H1 (cell line): Measurements from ENCODE around the gene DMXL1. TPM values are rescaled to one million over a fixed set of nuclear protein-coding genes. Genes with fewer than 3 reads are reported as not detected.

Source experiments
- CTCF ChIA-PET: fragments of 300-600 bp; sonication (Branson Sonifier 250); formaldehyde crosslinking; loops from one replicate; lab custom pipeline; 2021; ENCODE audit not compliant: partially characterized antibody; lab: Charles Lee
- POLR2A ChIA-PET: fragments of 300-600 bp; sonication (Branson Sonifier 250); formaldehyde crosslinking; loops from one replicate; lab custom pipeline; 2021; ENCODE audit warnings: inconsistent platforms; ENCODE audit not compliant: partially characterized antibody; lab: Charles Lee
- DNase-seq, 2 experiments: peaks; one replicate each; pipeline versions ENCODE4 v3.0.0 to v3.0.0-alpha.2; 2010 to 2022; ENCODE audit warnings: low spot score in 2 of 2, low read depth in 1 of 2, mixed read lengths in 1 of 2
- FAIRE-seq: peaks from 2 replicates; lab custom pipeline; 2011; peaks lifted over from hg19 to GRCh38; lab: Jason Lieb, UNC
- H2AFZ ChIP-seq: 2 replicates; pipeline ENCODE4 v1.8.1; 2012; ENCODE audit warnings: low read length, inconsistent platforms
- H2AK5ac ChIP-seq: 2 replicates; pipeline ENCODE4 v1.6.1; 2013; ENCODE audit warnings: low read depth, low read length
- H2BK120ac ChIP-seq: replicated peaks from 2 replicates; pipeline ENCODE3; 2013; ENCODE audit warnings: low read depth, low read length, inconsistent platforms
- H2BK12ac ChIP-seq: 2 replicates; pipeline ENCODE4 v1.6.1; 2013; ENCODE audit warnings: low read depth, low read length
- H2BK15ac ChIP-seq: 2 replicates; pipeline ENCODE4 v1.6.1; 2013; ENCODE audit warnings: low read length
- H2BK20ac ChIP-seq: 2 replicates; pipeline ENCODE4 v1.6.1; 2013; ENCODE audit warnings: low read length
- H2BK5ac ChIP-seq: 2 replicates; pipeline ENCODE4 v1.6.1; 2013; ENCODE audit warnings: low read depth, low read length
- H3K14ac ChIP-seq: 2 replicates; pipeline ENCODE4 v1.6.1; 2013; ENCODE audit warnings: inconsistent platforms; ENCODE audit not compliant: insufficient read length
- H3K18ac ChIP-seq: 2 replicates; pipeline ENCODE4 v1.6.1; 2013; ENCODE audit warnings: low read length; ENCODE audit errors: extremely low read depth
- H3K23ac ChIP-seq: 2 replicates; pipeline ENCODE4 v1.6.1; 2013; ENCODE audit warnings: inconsistent platforms; ENCODE audit not compliant: insufficient read length
- H3K23me2 ChIP-seq: 2 replicates; pipeline ENCODE4 v1.6.1; 2013; ENCODE audit warnings: low read depth, low read length
- H3K27ac ChIP-seq: 2 replicates; pipeline ENCODE4 v1.6.1; 2011; ENCODE audit warnings: low read depth, low read length, inconsistent platforms
- H3K27me3 ChIP-seq, 4 experiments: replicated peaks in 1 of 4; 1 replicate in 1 of 4; 2 replicates in 3 of 4; pipeline versions ENCODE4 v1.6.1 to v1.8.1; 2011 to 2013; ENCODE audit warnings: low read length in 3 of 4, mild to moderate bottlenecking in 3 of 4, inconsistent platforms in 2 of 4, mixed read lengths in 2 of 4, moderate library complexity in 1 of 4; ENCODE audit not compliant: control insufficient read depth in 3 of 4, insufficient read depth in 3 of 4; ENCODE audit errors: extremely low read depth in 1 of 4
- H3K36me3 ChIP-seq, 4 experiments: 2 replicates each; pipeline versions ENCODE4 v1.6.1 to v1.8.1; 2011 to 2013; ENCODE audit warnings: mild to moderate bottlenecking in 4 of 4, low read length in 3 of 4, moderate library complexity in 2 of 4, control low read depth in 1 of 4, inconsistent platforms in 1 of 4; ENCODE audit not compliant: insufficient read depth in 4 of 4, control insufficient read depth in 2 of 4
- H3K4ac ChIP-seq: replicated peaks from 2 replicates; pipeline ENCODE3; 2013; ENCODE audit warnings: low read length, low read depth, mixed read lengths, inconsistent platforms; ENCODE audit not compliant: insufficient read length
- H3K4me1 ChIP-seq, 4 experiments: replicated peaks in 1 of 4; 1 replicate in 1 of 4; 2 replicates in 3 of 4; pipeline versions ENCODE4 v1.6.1 to v1.8.1; 2011 to 2013; ENCODE audit warnings: low read length in 3 of 4, inconsistent platforms in 2 of 4, mixed read lengths in 1 of 4; ENCODE audit not compliant: insufficient read depth in 4 of 4, control insufficient read depth in 3 of 4
- H3K4me2 ChIP-seq, 2 experiments: 2 replicates each; pipeline versions ENCODE4 v1.6.1 to v1.8.1; 2011 to 2013; ENCODE audit warnings: low read depth in 2 of 2, low read length in 2 of 2, control low read depth in 1 of 2, inconsistent platforms in 1 of 2, mild to moderate bottlenecking in 1 of 2; ENCODE audit not compliant: insufficient read depth in 1 of 2
- H3K4me3 ChIP-seq, 4 experiments: fragments of 200-600, 300-600 bp in 1 of 4; sonication (generic), shearing (Covaris generic), sonication (Bioruptor Twin) in 1 of 4; 2 replicates each; pipeline versions ENCODE4 v1.5.1 to v1.8.1; 2011 to 2016; ENCODE audit warnings: low read length in 4 of 4, low read depth in 3 of 4, control low read depth in 2 of 4, inconsistent platforms in 2 of 4, mild to moderate bottlenecking in 2 of 4, mixed read lengths in 1 of 4, moderate library complexity in 1 of 4; ENCODE audit not compliant: insufficient read depth in 2 of 4; ENCODE audit errors: extremely low read depth in 1 of 4
- H3K56ac ChIP-seq: replicated peaks from 2 replicates; pipeline ENCODE3; 2013; ENCODE audit warnings: low read depth, mild to moderate bottlenecking, mixed read lengths, low read length, inconsistent platforms; ENCODE audit not compliant: insufficient read length
- H3K79me1 ChIP-seq: 2 replicates; pipeline ENCODE4 v1.6.1; 2013; ENCODE audit warnings: low read depth, low read length, control low read depth
- H3K79me2 ChIP-seq, 2 experiments: 2 replicates each; pipeline versions ENCODE4 v1.6.1 to v1.8.1; 2012 to 2013; ENCODE audit warnings: low read length in 2 of 2, mild to moderate bottlenecking in 2 of 2, inconsistent platforms in 1 of 2; ENCODE audit not compliant: insufficient read depth in 2 of 2, control insufficient read depth in 1 of 2
- H3K9ac ChIP-seq, 4 experiments: replicated peaks in 1 of 4; 1 replicate in 1 of 4; 2 replicates in 3 of 4; pipeline versions ENCODE4 v1.6.1 to v1.8.1; 2011 to 2013; ENCODE audit warnings: low read depth in 3 of 4, low read length in 3 of 4, control low read depth in 2 of 4, mild to moderate bottlenecking in 2 of 4, moderate library complexity in 2 of 4, inconsistent platforms in 1 of 4; ENCODE audit errors: extremely low read depth in 1 of 4
- H3K9me3 ChIP-seq, 2 experiments: 2 replicates each; pipeline versions ENCODE4 v1.6.1 to v1.8.1; 2012 to 2013; ENCODE audit warnings: mild to moderate bottlenecking in 2 of 2, moderate library complexity in 2 of 2, control low read depth in 1 of 2, inconsistent platforms in 1 of 2, low read depth in 1 of 2, low read length in 1 of 2, mixed read lengths in 1 of 2; ENCODE audit not compliant: insufficient read depth in 2 of 2
- H4K20me1 ChIP-seq, 2 experiments: replicated peaks in 1 of 2; 2 replicates each; pipeline versions ENCODE3 to v1.8.1; 2011 to 2013; ENCODE audit warnings: inconsistent platforms in 2 of 2, low read length in 2 of 2, mild to moderate bottlenecking in 1 of 2; ENCODE audit not compliant: insufficient read depth in 2 of 2, control insufficient read depth in 1 of 2
- H4K5ac ChIP-seq: 2 replicates; pipeline ENCODE4 v1.6.1; 2013; ENCODE audit warnings: low read length, low read depth, mixed read lengths, inconsistent platforms; ENCODE audit not compliant: insufficient read length
- H4K8ac ChIP-seq: 2 replicates; pipeline ENCODE4 v1.8.0; 2013; ENCODE audit warnings: mild to moderate bottlenecking, moderate library complexity, low read length, inconsistent platforms; ENCODE audit not compliant: insufficient read depth; ENCODE audit errors: extremely low read depth
- H4K91ac ChIP-seq: replicated peaks from 2 replicates; pipeline ENCODE3; 2013; ENCODE audit warnings: low read length, mixed read lengths, inconsistent platforms; ENCODE audit not compliant: insufficient read length
- ATF2 ChIP-seq: IDR thresholded peaks from 2 replicates; pipeline ENCODE4 v1.6.1; 2012; ENCODE audit warnings: low read length, inconsistent platforms
- BRCA1 ChIP-seq: IDR thresholded peaks from 2 replicates; pipeline ENCODE4 v1.6.1; 2012; ENCODE audit warnings: low read depth, low read length, improper control_type of control experiment
- CHD1 ChIP-seq: IDR thresholded peaks from 2 replicates; pipeline ENCODE4 v1.6.1; 2012; ENCODE audit warnings: low read depth, low read length, improper control_type of control experiment
- EP300 ChIP-seq, 2 experiments: IDR thresholded peaks; 1 replicate in 1 of 2; 2 replicates in 1 of 2; pipeline ENCODE4 v1.6.1; 2011 to 2012; ENCODE audit warnings: low read depth in 2 of 2, low read length in 2 of 2, mild to moderate bottlenecking in 2 of 2, borderline replicate concordance in 1 of 2, inconsistent platforms in 1 of 2, moderate library complexity in 1 of 2
- HDAC6 ChIP-seq: IDR thresholded peaks from one replicate; pipeline ENCODE4 v1.7.1; 2012; ENCODE audit warnings: low read depth, mild to moderate bottlenecking, inconsistent platforms, low read length, moderate library complexity
- NRF1 ChIP-seq: IDR thresholded peaks from 2 replicates; pipeline ENCODE4 v1.6.1; 2011; ENCODE audit warnings: mild to moderate bottlenecking, low read depth, low read length, improper control_type of control experiment
- RBBP5 ChIP-seq: IDR thresholded peaks from 2 replicates; pipeline ENCODE4 v1.7.1; 2012; ENCODE audit warnings: low read depth, mild to moderate bottlenecking, inconsistent platforms, low read length, moderate library complexity, borderline replicate concordance
- RFX5 ChIP-seq: IDR thresholded peaks from 2 replicates; pipeline ENCODE4 v1.6.1; 2011; ENCODE audit warnings: low read depth, low read length, improper control_type of control experiment, borderline replicate concordance
- RNF2 ChIP-seq: fragments of 200-900, 300-1000 bp; sonication (generic); IDR thresholded peaks from 2 replicates; pipeline ENCODE4 v1.7.1; 2016; ENCODE audit warnings: borderline replicate concordance, low read depth, mild to moderate bottlenecking, antibody characterized with exemption, low read length; ENCODE audit not compliant: poor library complexity, severe bottlenecking; ENCODE audit errors: missing control alignments
- SUZ12 ChIP-seq: fragments of 200-600 bp; sonication (generic); IDR thresholded peaks from 2 replicates; pipeline ENCODE4 v1.6.1; 2012; ENCODE audit warnings: mild to moderate bottlenecking, inconsistent platforms, low read length, moderate library complexity, mixed read lengths
- TAF1 ChIP-seq: IDR thresholded peaks from 2 replicates; pipeline ENCODE4 v1.6.1; 2011; ENCODE audit warnings: mild to moderate bottlenecking, low read depth, low read length
- TCF12 ChIP-seq: IDR thresholded peaks from 2 replicates; pipeline ENCODE4 v1.6.1; 2011; ENCODE audit warnings: low read depth, mild to moderate bottlenecking, low read length
- WGBS, 2 experiments: shearing (Covaris generic) in 1 of 2; methylation state at CpG; one replicate each; pipeline versions ENCODE4 v1.1.6 to v1.1.7; 2013 to 2015; ENCODE audit warnings: low lambda C conversion rate in 2 of 2, mixed read lengths in 2 of 2, inconsistent platforms in 1 of 2, low coverage in 1 of 2, missing lambda C conversion rate in 1 of 2; ENCODE audit not compliant: insufficient replicate concordance in 2 of 2, insufficient coverage in 1 of 2, insufficient read length in 1 of 2; ENCODE audit errors: extremely low coverage in 1 of 2, missing lambda C conversion rate in 1 of 2; 5-methylcytosine and 5-hydroxymethylcytosine counted together
- polyA plus RNA-seq, 7 experiments: library from polyadenylated mRNA; depleted of rRNA in 3 of 7; stranded (reverse) in 5 of 7; unstranded in 2 of 7; fragments of >200 nt in 5 of 7; fragments of 200-250 nt in 2 of 7; gene quantifications; 1 replicate in 5 of 7; 2 replicates in 1 of 7; 4 replicates in 1 of 7; pipeline versions ENCODE4 v1.2.1 to v1.2.3, GENCODE V29; 2011 to 2013; ENCODE audit warnings: missing spikeins in 2 of 7, mixed read lengths in 2 of 7
- total RNA-seq: library from RNA; stranded (reverse); fragmentation: NEBNext Ultra II Directional; extraction: Animal tissue kit (Norgen Biotek cat#: 25700); gene quantifications from 2 replicates; pipeline ENCODE4 v1.2.1, GENCODE V29; 2021

DMXL1 gene
- total and polyA plus RNA-seq, 2 of the 8 experiments (the other 6 are each of a cell fraction or from before 2014, with no cell fraction given): 10.1 to 43.9 TPM

- Histone ChIP-seq H3K4me2 (no peak overlapping the region), H4K91ac (no peak overlapping the region), H2BK120ac (no peak overlapping the region), H3K14ac (no peak overlapping the region), H2AFZ (no peak overlapping the region), H3K4ac (no peak overlapping the region), H3K23me2 (peaks cover 2% of the 10 kb centered on the region; the same call in 1 of the 2 replicates), H3K79me2 (peaks cover 0 to 9% of the 10 kb centered on the region in 2 experiments; a peak in 2 of 4 replicates), H4K8ac (no peak overlapping the region), H3K18ac (no peak overlapping the region), H3K56ac (no peak overlapping the region), H3K9ac (no peak overlapping the region), H3K4me1 (peaks cover 0 to 1% (median 0%) of the 10 kb centered on the region in 4 experiments; a peak in 2 of 7 replicates), H3K36me3 (no peaks in the 10 kb centered on the region), H2BK15ac (no peak overlapping the region), H3K4me3 (no peak overlapping the region), H4K5ac (no peak overlapping the region), H3K23ac (no peak overlapping the region), H3K27ac (no peak overlapping the region), H4K20me1 (peaks cover 0 to 2% of the 10 kb centered on the region in 2 experiments), H2BK12ac (no peak overlapping the region), H3K79me1 (no peaks in the 10 kb centered on the region), H3K9me3 (no peaks in the 10 kb centered on the region), H2BK5ac (no peak overlapping the region), H2AK5ac (no peak overlapping the region), H3K27me3 (no peaks in the 10 kb centered on the region), H2BK20ac (no peak overlapping the region)
- DNase-seq: no peak
- WGBS, 2 experiments: 95% methylated on average over 4 of the region's 4 CpGs; no CpG with 5 or more reads in 1 of the 2 experiments
- no peak for FAIRE-seq
- POLR2A ChIA-PET: interaction anchor here (1.1 kb wide), 1 partner anchor 12 kb away, joined by 5 read pairs; no protein-coding TSS in a partner anchor
- CTCF ChIA-PET: no interaction called here
- no peak for TF ChIP-seq BRCA1
- TF ChIP-seq NRF1: no peak
- TF ChIP-seq EP300 (IDR thresholded peaks at IDR 0.05; ENCODE audit: borderline replicate concordance in 1 of 2, low read depth in 2 of 2, low read length in 2 of 2): no peak
- no peak for TF ChIP-seq CHD1
- TF ChIP-seq TCF12: no peak
- no peak for TF ChIP-seq SUZ12
- TF ChIP-seq TAF1: no peak
- no peak for TF ChIP-seq ATF2
- no peak for TF ChIP-seq RFX5
- no peak for TF ChIP-seq RNF2
- TF ChIP-seq HDAC6: no peak
- TF ChIP-seq RBBP5: no peak
These were observed 3.4 kb upstream of the DMXL1 start for GRCh38 chr5:119067450-119067849.
